H9 (cell line): ENCODE data around the gene CCDC91. TPM values are rescaled to one million over a fixed set of nuclear protein-coding genes. Genes with fewer than 3 reads are reported as not detected.

Experiments used
- DNase-seq: peaks from one replicate; pipeline ENCODE4 v3.0.0-alpha.2; 2017
- H2AFZ ChIP-seq: one replicate; pipeline ENCODE4 v1.6.1; 2013; ENCODE audit warnings: mild to moderate bottlenecking, low read length, control low read depth, moderate library complexity
- H2AK5ac ChIP-seq: 2 replicates; pipeline ENCODE4 v1.6.1; 2013; ENCODE audit warnings: low read length, control low read depth, mixed read lengths; ENCODE audit not compliant: insufficient read length
- H2BK120ac ChIP-seq: one replicate; pipeline ENCODE4 v1.6.1; 2013; ENCODE audit warnings: low read depth, mild to moderate bottlenecking, low read length, control low read depth, inconsistent platforms; ENCODE audit not compliant: poor library complexity, severe bottlenecking
- H2BK12ac ChIP-seq: 2 replicates; pipeline ENCODE4 v1.6.1; 2013; ENCODE audit warnings: low read length, control low read depth, mixed read lengths, low read depth; ENCODE audit not compliant: insufficient read length
- H2BK15ac ChIP-seq: 2 replicates; pipeline ENCODE4 v1.6.1; 2013; ENCODE audit warnings: low read depth, low read length, control low read depth
- H2BK20ac ChIP-seq: one replicate; pipeline ENCODE4 v1.6.1; 2013; ENCODE audit warnings: low read depth, mild to moderate bottlenecking, low read length, control low read depth, inconsistent platforms; ENCODE audit not compliant: poor library complexity, severe bottlenecking
- H2BK5ac ChIP-seq: 2 replicates; pipeline ENCODE4 v1.6.1; 2013; ENCODE audit warnings: low read length, control low read depth, mixed read lengths; ENCODE audit not compliant: insufficient read length
- H3K14ac ChIP-seq: 2 replicates; pipeline ENCODE4 v1.6.1; 2013; ENCODE audit warnings: low read length, control low read depth; ENCODE audit not compliant: insufficient read depth
- H3K18ac ChIP-seq: 2 replicates; pipeline ENCODE4 v1.6.1; 2013; ENCODE audit warnings: low read depth, mild to moderate bottlenecking, mixed read lengths, low read length, control low read depth; ENCODE audit not compliant: insufficient read length
- H3K23ac ChIP-seq: 2 replicates; pipeline ENCODE4 v1.6.1; 2013; ENCODE audit warnings: low read length, control low read depth, mixed read lengths, low read depth; ENCODE audit not compliant: insufficient read length
- H3K23me2 ChIP-seq: 2 replicates; pipeline ENCODE4 v1.6.1; 2013; ENCODE audit warnings: low read depth, mild to moderate bottlenecking, mixed read lengths, low read length, control low read depth; ENCODE audit not compliant: insufficient read length, poor library complexity, severe bottlenecking
- H3K27ac ChIP-seq: 2 replicates; pipeline ENCODE4 v1.5.1; 2013; ENCODE audit warnings: low read length, control low read depth, mixed read lengths, low read depth; ENCODE audit not compliant: insufficient read length
- H3K27me3 ChIP-seq: 2 replicates; pipeline ENCODE4 v1.6.1; 2013; ENCODE audit warnings: low read length, control low read depth, inconsistent platforms; ENCODE audit not compliant: insufficient read depth
- H3K4ac ChIP-seq: 2 replicates; pipeline ENCODE4 v1.6.1; 2013; ENCODE audit warnings: low read depth, mild to moderate bottlenecking, control low read depth, inconsistent platforms, low read length, moderate library complexity
- H3K4me1 ChIP-seq: 2 replicates; pipeline ENCODE4 v1.6.1; 2013; ENCODE audit warnings: low read length, control low read depth, inconsistent platforms; ENCODE audit not compliant: insufficient read depth
- H3K4me2 ChIP-seq: 2 replicates; pipeline ENCODE4 v1.6.1; 2013; ENCODE audit warnings: low read length, control low read depth, mixed read lengths; ENCODE audit not compliant: insufficient read length, insufficient read depth
- H3K56ac ChIP-seq: 2 replicates; pipeline ENCODE4 v1.6.1; 2013; ENCODE audit warnings: low read depth, mild to moderate bottlenecking, mixed read lengths, low read length, control low read depth; ENCODE audit not compliant: insufficient read length
- H3K79me1 ChIP-seq: 2 replicates; pipeline ENCODE4 v1.6.1; 2013; ENCODE audit warnings: low read depth, mild to moderate bottlenecking, moderate library complexity, low read length, control low read depth, inconsistent platforms; ENCODE audit not compliant: insufficient read depth, poor library complexity, severe bottlenecking
- H3K79me2 ChIP-seq: 2 replicates; pipeline ENCODE4 v1.6.1; 2013; ENCODE audit warnings: low read length, control low read depth, inconsistent platforms; ENCODE audit not compliant: insufficient read depth
- H3K9ac ChIP-seq: 2 replicates; pipeline ENCODE4 v1.6.1; 2013; ENCODE audit warnings: low read length, control low read depth, mixed read lengths; ENCODE audit not compliant: insufficient read length; ENCODE audit errors: extremely low read depth
- H3K9me3 ChIP-seq: one replicate; pipeline ENCODE4 v1.6.1; 2013; ENCODE audit warnings: low read depth, low read length, inconsistent platforms; ENCODE audit not compliant: control insufficient read depth
- H3T11ph ChIP-seq: one replicate; pipeline ENCODE4 v1.6.1; 2013; ENCODE audit warnings: mild to moderate bottlenecking, low read length, control low read depth, inconsistent platforms
- H4K20me1 ChIP-seq: one replicate; pipeline ENCODE4 v1.6.1; 2013; ENCODE audit not compliant: control insufficient read depth, insufficient read length, insufficient read depth
- H4K5ac ChIP-seq: 2 replicates; pipeline ENCODE4 v1.6.1; 2013; ENCODE audit warnings: low read depth, mild to moderate bottlenecking, mixed read lengths, low read length, control low read depth; ENCODE audit not compliant: insufficient read length
- H4K8ac ChIP-seq: replicated peaks from 2 replicates; pipeline ENCODE4 v1.6.1; 2013; ENCODE audit warnings: low read length, control low read depth, mixed read lengths, low read depth; ENCODE audit not compliant: insufficient read length
- H4K91ac ChIP-seq: 2 replicates; pipeline ENCODE4 v1.6.1; 2013; ENCODE audit warnings: low read depth, mild to moderate bottlenecking, moderate library complexity, mixed read lengths, low read length, control low read depth; ENCODE audit not compliant: insufficient read length
- H3K27ac Mint-ChIP-seq, 3 experiments: 2 replicates in 2 of 3; 3 replicates in 1 of 3; pipeline ENCODE4 v1.8.0; 2020 to 2021; ENCODE audit warnings: mixed read lengths in 3 of 3, mild to moderate bottlenecking in 1 of 3, moderate library complexity in 1 of 3
- H3K27me3 Mint-ChIP-seq: 2 replicates; pipeline ENCODE4 v1.8.0; 2021; ENCODE audit warnings: low read depth, mild to moderate bottlenecking, moderate library complexity, mixed read lengths
- H3K36me3 Mint-ChIP-seq, 3 experiments: 2 replicates in 2 of 3; 3 replicates in 1 of 3; pipeline ENCODE4 v1.8.0; 2020 to 2021; ENCODE audit warnings: low read depth in 3 of 3, mixed read lengths in 3 of 3; ENCODE audit not compliant: insufficient read depth in 1 of 3
- H3K4me1 Mint-ChIP-seq, 2 experiments: 2 replicates each; pipeline ENCODE4 v1.8.0; 2020; ENCODE audit warnings: mixed read lengths in 2 of 2
- H3K4me3 Mint-ChIP-seq, 2 experiments: 2 replicates in 1 of 2; 3 replicates in 1 of 2; pipeline ENCODE4 v1.8.0; 2020 to 2021; ENCODE audit warnings: mild to moderate bottlenecking in 2 of 2, mixed read lengths in 2 of 2, moderate library complexity in 1 of 2
- H3K9me3 Mint-ChIP-seq, 2 experiments: 2 replicates in 1 of 2; 3 replicates in 1 of 2; pipeline ENCODE4 v1.8.0; 2020; ENCODE audit warnings: mild to moderate bottlenecking in 2 of 2, mixed read lengths in 2 of 2, moderate library complexity in 1 of 2
- CTCF ChIP-seq: fragments of 200-600 bp; sonication (generic); conservative IDR thresholded peaks from 3 replicates; pipeline ENCODE4 v1.8.0; 2021; ENCODE audit warnings: antibody characterized with exemption, mild to moderate bottlenecking
- WGBS: extraction: QIAGEN DNeasy Blood & Tissue Kit; methylation state at CpG from one replicate; pipeline ENCODE4 v1.1.7; 2013; ENCODE audit warnings: missing lambda C conversion rate, low lambda C conversion rate, mixed read lengths; ENCODE audit not compliant: insufficient read length; ENCODE audit errors: extremely low coverage; 5-methylcytosine and 5-hydroxymethylcytosine counted together
- total RNA-seq: library from RNA; stranded (reverse); gene quantifications from 2 replicates; pipeline ENCODE4 v1.2.1, GENCODE V29; 2021

The CCDC91 gene
- total RNA-seq, 1 experiment from 2014 or later, result 22.7 TPM

GRCh38 chr12:28144059-28144458, 46.2 kb upstream of the CCDC91 start:
- TF ChIP-seq CTCF, result no peak
- Mint-ChIP-seq H3K9me3 (no peaks in the 10 kb centered on the region), H3K4me3 (no peak overlapping the region), H3K27ac (no peak overlapping the region), H3K4me1 (no peaks in the 10 kb centered on the region; a peak in 1 of 4 replicates), H3K36me3 (no peaks in the 10 kb centered on the region), H3K27me3 (peaks cover 3% of the 10 kb centered on the region; the same call in 1 of the 2 replicates)
- Histone ChIP-seq H4K5ac (no peak overlapping the region), H3K23ac (no peak overlapping the region), H2AK5ac (no peak overlapping the region), H2BK12ac (no peak overlapping the region), H3K27ac (no peak overlapping the region), H3K4ac (no peak overlapping the region), H3K79me2 (no peaks in the 10 kb centered on the region), H3K4me1 (no peaks in the 10 kb centered on the region), H2BK120ac (no peak overlapping the region), H3K27me3 (no peaks in the 10 kb centered on the region), H2BK5ac (no peak overlapping the region), H3K14ac (no peak overlapping the region), H3K9me3 (no peaks in the 10 kb centered on the region), H3K56ac (no peak overlapping the region), H2AFZ (no peak overlapping the region), H2BK15ac (no peak overlapping the region), H3K18ac (no peak overlapping the region), H4K8ac (no peak overlapping the region), H4K91ac (no peak overlapping the region), H3K4me2 (no peak overlapping the region), H3K79me1 (no peaks in the 10 kb centered on the region), H2BK20ac (no peak overlapping the region), H3K23me2 (no peaks in the 10 kb centered on the region), H3K9ac (no peak overlapping the region), H4K20me1 (no peaks in the 10 kb centered on the region), H3T11ph (no peak overlapping the region)
- DNase-seq, result no peak
- WGBS, result no CpG with 5 or more reads among the region's 8 CpGs
